HepG2 (cell line): Measurements from ENCODE around the gene CXCR5. TPM values are rescaled to one million over a fixed set of nuclear protein-coding genes. Genes with fewer than 3 reads are reported as not detected.

Source experiments
- ATAC-seq: fragments of 200-7000 bp; cut with Tn5 transposase; 3 replicates; pipeline ENCODE4 v1.9.1; 2020; ENCODE audit warnings: mild to moderate bottlenecking, moderate library complexity
- BruUV-seq: library from RNA; stranded (reverse); fragments of 400-500 nt; replicated peaks from 2 replicates; lab custom pipeline; 2021; lab: Mats Ljungman, UMichigan
- CTCF ChIA-PET: fragments of 300-600 bp; formaldehyde crosslinking; extraction: SDS; loops from one replicate; lab custom pipeline; 2021; ENCODE audit warnings: low total read pairs, inconsistent platforms, low intra/inter-chr PET ratio; lab: Yijun Ruan, JAX
- POLR2A ChIA-PET: fragments of 350-600 bp; sonication (Branson Sonifier 250); formaldehyde crosslinking; loops from one replicate; lab custom pipeline; 2020; ENCODE audit warnings: antibody characterized with exemption, inconsistent platforms; lab: Yijun Ruan, JAX
- DNase-seq: peaks from one replicate; pipeline ENCODE4 v3.0.0-alpha.2; 2015; ENCODE audit warnings: low spot score
- FAIRE-seq: peaks from 3 replicates; lab custom pipeline; 2011; peaks lifted over from hg19 to GRCh38; lab: Jason Lieb, UNC
- H2AFZ ChIP-seq: one replicate; pipeline ENCODE4 v1.6.1; 2011; ENCODE audit warnings: low read length, inconsistent platforms
- H3K27ac ChIP-seq: fragments of 300-600 bp; 3 replicates; pipeline ENCODE4 v1.8.0; 2011; ENCODE audit warnings: mixed run types, mild to moderate bottlenecking, mixed read lengths, low read length, inconsistent platforms; ENCODE audit not compliant: insufficient read depth; ENCODE audit errors: extremely low read length
- H3K27me3 ChIP-seq, 2 experiments: fragments of 200-600 bp in 1 of 2; 2 replicates in 1 of 2; 3 replicates in 1 of 2; pipeline versions ENCODE4 v1.6.0 to v1.8.0; 2011; ENCODE audit warnings: low read length in 2 of 2, mild to moderate bottlenecking in 2 of 2, moderate library complexity in 2 of 2, inconsistent platforms in 1 of 2; ENCODE audit not compliant: insufficient read depth in 2 of 2, control insufficient read depth in 1 of 2
- H3K36me3 ChIP-seq, 2 experiments: fragments of 200-600 bp in 1 of 2; replicated peaks in 1 of 2; 2 replicates in 1 of 2; 3 replicates in 1 of 2; pipeline versions ENCODE4 v1.5.1 to v1.8.0; 2011; ENCODE audit warnings: low read length in 2 of 2, inconsistent platforms in 1 of 2; ENCODE audit not compliant: insufficient read depth in 2 of 2, control insufficient read depth in 1 of 2
- H3K4me1 ChIP-seq: 2 replicates; pipeline ENCODE4 v1.5.1; 2012; ENCODE audit warnings: low read length, inconsistent platforms; ENCODE audit not compliant: insufficient read depth
- H3K4me2 ChIP-seq: 2 replicates; pipeline ENCODE4 v1.6.0; 2011; ENCODE audit warnings: low read depth, low read length, inconsistent platforms
- H3K4me3 ChIP-seq, 3 experiments: fragments of 200-600 bp in 1 of 3; sonication (generic), shearing (Covaris generic) in 1 of 3; replicated peaks in 1 of 3; 2 replicates each; pipeline ENCODE4 v1.5.1; 2011 to 2016; ENCODE audit warnings: low read length in 3 of 3, inconsistent platforms in 2 of 3, low read depth in 2 of 3, mild to moderate bottlenecking in 2 of 3, control low read depth in 1 of 3, mixed read lengths in 1 of 3; ENCODE audit not compliant: insufficient read depth in 1 of 3
- H3K79me2 ChIP-seq: one replicate; pipeline ENCODE4 v1.6.1; 2011; ENCODE audit warnings: low read length, inconsistent platforms; ENCODE audit not compliant: insufficient read depth
- H3K9ac ChIP-seq: 2 replicates; pipeline ENCODE4 v1.6.0; 2011; ENCODE audit warnings: mild to moderate bottlenecking, low read depth, low read length, inconsistent platforms; ENCODE audit not compliant: insufficient read depth
- H3K9me3 ChIP-seq: 2 replicates; pipeline ENCODE4 v1.5.1; 2012; ENCODE audit warnings: mild to moderate bottlenecking, low read length
- H4K20me1 ChIP-seq: 2 replicates; pipeline ENCODE4 v1.6.0; 2011; ENCODE audit warnings: inconsistent platforms, mild to moderate bottlenecking, low read length, moderate library complexity; ENCODE audit not compliant: insufficient read depth
- AGO2 ChIP-seq: fragments of 200-400 bp; formaldehyde crosslinking; optimal IDR thresholded peaks from 2 replicates; pipeline ENCODE3; 2017; ENCODE audit warnings: mild to moderate bottlenecking, low read depth, low read length, moderate library complexity
- FIP1L1 ChIP-seq: fragments of 200-400 bp; formaldehyde crosslinking; IDR thresholded peaks from 2 replicates; pipeline ENCODE4 v1.6.1; 2018; ENCODE audit warnings: low read depth, mild to moderate bottlenecking, low read length, moderate library complexity, borderline replicate concordance; ENCODE audit not compliant: insufficient read depth
- KDM3A ChIP-seq: IDR thresholded peaks from 2 replicates; pipeline ENCODE4 v1.6.1; 2018; ENCODE audit warnings: low read depth, missing compliant biosample characterization
- SMAD1 ChIP-seq: sonication (generic); formaldehyde crosslinking; IDR thresholded peaks from 2 replicates; pipeline ENCODE4 v1.4.0; 2020; ENCODE audit warnings: missing genetic modification reagents, low read depth, mild to moderate bottlenecking, borderline replicate concordance
- SP2 ChIP-seq: sonication (generic); formaldehyde crosslinking; IDR thresholded peaks from 2 replicates; pipeline ENCODE4 v1.5.1; 2020; ENCODE audit warnings: mild to moderate bottlenecking, missing genetic modification reagents
- SRF ChIP-seq: IDR thresholded peaks from 2 replicates; pipeline ENCODE4 v1.6.1; 2011; ENCODE audit warnings: mild to moderate bottlenecking, low read depth, low read length, moderate library complexity
- SRY ChIP-seq: sonication (generic); formaldehyde crosslinking; IDR thresholded peaks from 2 replicates; pipeline ENCODE4 v1.8.0; 2022; ENCODE audit warnings: mild to moderate bottlenecking, missing genetic modification reagents
- THYN1 ChIP-seq: sonication (generic); formaldehyde crosslinking; IDR thresholded peaks from 2 replicates; pipeline ENCODE4 v1.8.1; 2023; ENCODE audit warnings: low read depth, mild to moderate bottlenecking, moderate library complexity, missing genetic modification reagents, borderline replicate concordance
- ZBTB21 ChIP-seq: sonication (generic); formaldehyde crosslinking; IDR thresholded peaks from 2 replicates; pipeline ENCODE4 v1.4.0; 2020; ENCODE audit warnings: missing genetic modification reagents
- ZFP62 ChIP-seq: sonication (generic); formaldehyde crosslinking; IDR thresholded peaks from 2 replicates; pipeline ENCODE4 v1.4.0; 2020; ENCODE audit warnings: missing genetic modification reagents
- ZMYM3 ChIP-seq: sonication (generic); formaldehyde crosslinking; IDR thresholded peaks from 2 replicates; pipeline ENCODE4 v1.5.1; 2020; ENCODE audit warnings: mild to moderate bottlenecking, missing genetic modification reagents
- ZNF292 ChIP-seq: sonication (generic); formaldehyde crosslinking; IDR thresholded peaks from 2 replicates; pipeline ENCODE4 v1.8.1; 2022; ENCODE audit warnings: mild to moderate bottlenecking, low read depth, missing genetic modification reagents, borderline replicate concordance
- ZNF780A ChIP-seq: sonication (generic); formaldehyde crosslinking; IDR thresholded peaks from 2 replicates; pipeline ENCODE4 v1.8.0; 2022; ENCODE audit warnings: mild to moderate bottlenecking, missing genetic modification reagents, moderate library complexity
- WGBS: methylation state at CpG from one replicate; pipeline ENCODE4 v1.1.6; 2017; ENCODE audit warnings: low lambda C conversion rate; 5-methylcytosine and 5-hydroxymethylcytosine counted together
- in situ Hi-C: cut with HindIII; loops from 2 replicates; pipeline ENCODE4 v1.10.0; 2017; ENCODE audit warnings: low pct_unique_long_range_greater_than_20kb; ENCODE audit not compliant: extremely low pct_ligation_motif_present
- intact Hi-C: fragments of 100-400 bp; cut with micrococcal nuclease; formaldehyde crosslinking; loops from one replicate; pipeline ENCODE4 v1.10.0; 2022; ENCODE audit not compliant: unreplicated experiment
- polyA plus RNA-seq, 8 experiments: library from polyadenylated mRNA; depleted of rRNA in 3 of 8; stranded (reverse) in 7 of 8; unstranded in 1 of 8; fragments of >200 nt; fragmentation: Illumina TruSeq in 4 of 8; extraction: Trizol in 4 of 8; gene quantifications; 2 replicates each; pipeline versions ENCODE4 v1.2.1 to v1.2.3, GENCODE V29; 2011 to 2016; ENCODE audit warnings: low read depth in 4 of 8, missing spikeins in 1 of 8, mixed read lengths in 1 of 8; ENCODE audit not compliant: insufficient read depth in 1 of 8
- total RNA-seq, 5 experiments: library from RNA; depleted of rRNA; stranded (reverse); fragments of >200 nt; fragmentation: Illumina TruSeq; extraction: Trizol; gene quantifications; 2 replicates each; pipeline ENCODE4 v1.2.3, GENCODE V29; 2016; ENCODE audit warnings: low read depth in 1 of 5
- TF ChIP-seq, protein P1 (sequence below): sonication (generic); formaldehyde crosslinking; IDR thresholded peaks from 2 replicates; pipeline ENCODE4 v1.8.0; 2022; ENCODE audit warnings: mild to moderate bottlenecking, missing genetic modification reagents, borderline replicate concordance
- TF ChIP-seq, protein P2 (sequence below): IDR thresholded peaks from 2 replicates; pipeline ENCODE4 v1.6.1; 2016
- TF ChIP-seq, protein P3 (sequence below): sonication (generic); formaldehyde crosslinking; conservative IDR thresholded peaks from 2 replicates; pipeline ENCODE4 v1.4.0; 2020; ENCODE audit warnings: missing genetic modification reagents
- TF ChIP-seq, protein P4 (sequence below): sonication (generic); formaldehyde crosslinking; IDR thresholded peaks from 2 replicates; pipeline ENCODE4 v1.4.0; 2020; ENCODE audit warnings: mild to moderate bottlenecking, missing genetic modification reagents

Gene CXCR5
- total and polyA plus RNA-seq, 2 of the 13 experiments (the other 11 are each of a cell fraction or from before 2014, with no cell fraction given): not detected

DNA sequence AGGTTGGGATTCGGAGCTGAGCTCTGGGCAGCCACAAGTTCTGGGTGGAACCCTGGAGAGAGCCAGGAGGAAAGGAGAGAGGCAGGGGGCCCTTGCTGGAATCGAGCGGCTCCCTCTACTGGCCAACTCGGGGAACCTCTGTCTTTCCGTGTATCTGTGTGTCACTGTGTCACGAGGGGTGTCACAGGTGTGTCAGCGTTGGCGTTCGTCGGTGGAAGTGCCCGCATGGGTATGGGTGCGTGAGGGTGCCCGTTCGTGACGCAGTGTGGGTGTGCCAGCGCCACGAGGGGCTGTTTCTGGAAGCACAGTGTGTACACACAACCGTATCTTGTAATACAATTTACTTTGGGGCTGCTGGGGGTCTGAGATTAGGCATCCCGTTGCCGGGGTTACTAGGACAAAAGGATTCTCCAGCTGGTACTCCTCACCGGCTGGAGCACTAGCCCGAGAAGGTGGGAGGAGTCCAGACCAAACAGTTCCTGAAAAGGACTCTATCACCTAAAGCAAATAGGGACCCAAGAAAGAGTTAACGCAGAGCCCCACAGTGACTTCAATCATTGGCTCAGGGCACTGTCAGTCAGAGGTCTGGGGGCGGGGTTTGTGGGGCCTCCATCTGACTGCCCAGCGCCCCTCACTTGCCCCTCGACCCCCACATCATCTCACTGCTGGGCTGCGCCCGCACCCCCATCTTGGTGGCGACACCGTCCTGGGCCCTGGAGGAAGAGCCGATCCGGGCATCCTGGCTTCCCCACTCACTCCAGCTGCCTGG, 44.6 kb downstream of the CXCR5 start:
- Histone ChIP-seq H3K27me3 (peaks cover 2 to 7% of the 10 kb centered on the region in 2 experiments; a peak in 3 of 5 replicates), H2AFZ (peak overlapping the region; percentile 68), H4K20me1 (no peaks in the 10 kb centered on the region), H3K79me2 (peaks cover 20% of the 10 kb centered on the region), H3K36me3 (no peaks in the 10 kb centered on the region), H3K4me1 (peaks cover 58% of the 10 kb centered on the region), H3K4me3 (peak overlapping the region; percentile 71 to 89 (median 81)), H3K9me3 (no peaks in the 10 kb centered on the region), H3K27ac (peak overlapping the region; percentile 50), H3K4me2 (peak overlapping the region; percentile 94), H3K9ac (peak overlapping the region; percentile 38)
- in situ Hi-C loops: no loop called here
- intact Hi-C loops: loop anchor here (1.0 kb wide), 2 partner anchors 17 to 238 kb away; no protein-coding TSS in a partner anchor
- ATAC-seq (peak; percentile 77), FAIRE-seq (peak; percentile 72), DNase-seq (peak; percentile 87)
- CTCF ChIA-PET: interaction anchor here (1.6 to 9.8 kb wide), 2 partner anchors 21 to 239 kb away, joined by 3 to 188 read pairs; no protein-coding TSS in a partner anchor
- 0% methylated on average over 10 of the region's 32 CpGs for WGBS
- no TSS peak for BruUV-seq
- POLR2A ChIA-PET: interaction anchor here (1.0 kb wide), 2 partner anchors 12 to 138 kb away, joined by 3 to 6 read pairs; partner anchors contain the start of gene DDX6
- TF ChIP-seq, protein P1, sequence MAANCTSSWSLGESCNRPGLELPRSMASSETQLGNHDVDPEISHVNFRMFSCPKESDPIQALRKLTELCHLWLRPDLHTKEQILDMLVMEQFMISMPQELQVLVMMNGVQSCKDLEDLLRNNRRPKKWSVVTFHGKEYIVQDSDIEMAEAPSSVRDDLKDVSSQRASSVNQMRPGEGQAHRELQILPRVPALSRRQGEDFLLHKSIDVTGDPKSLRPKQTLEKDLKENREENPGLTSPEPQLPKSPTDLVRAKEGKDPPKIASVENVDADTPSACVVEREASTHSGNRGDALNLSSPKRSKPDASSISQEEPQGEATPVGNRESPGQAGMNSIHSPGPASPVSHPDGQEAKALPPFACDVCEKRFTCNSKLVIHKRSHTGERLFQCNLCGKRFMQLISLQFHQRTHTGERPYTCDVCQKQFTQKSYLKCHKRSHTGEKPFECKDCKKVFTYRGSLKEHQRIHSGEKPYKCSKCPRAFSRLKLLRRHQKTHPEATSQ (CRISPR knock-in tag): no peak
- TF ChIP-seq SRF (no peak), ZFP62 (CRISPR knock-in tag) (no peak), SP2 (CRISPR knock-in tag) (peak; percentile 93), SMAD1 (peak; percentile 43; the same call in 1 of the 2 replicates), KDM3A (CRISPR knock-in tag) (peak; percentile 56), FIP1L1 (no peak), ZBTB21 (CRISPR knock-in tag) (0 out of 2 replicates have a peak, but pooled peaks have one; percentile 30), ZNF780A (no peak), AGO2 (no peak), ZNF292 (CRISPR knock-in tag) (0 out of 2 replicates have a peak, but pooled peaks have one; percentile 15), ZMYM3 (CRISPR knock-in tag) (no peak), SRY (peak; percentile 76; the same call in 1 of the 2 replicates), THYN1 (CRISPR knock-in tag) (no peak)
- TF ChIP-seq, protein P2, sequence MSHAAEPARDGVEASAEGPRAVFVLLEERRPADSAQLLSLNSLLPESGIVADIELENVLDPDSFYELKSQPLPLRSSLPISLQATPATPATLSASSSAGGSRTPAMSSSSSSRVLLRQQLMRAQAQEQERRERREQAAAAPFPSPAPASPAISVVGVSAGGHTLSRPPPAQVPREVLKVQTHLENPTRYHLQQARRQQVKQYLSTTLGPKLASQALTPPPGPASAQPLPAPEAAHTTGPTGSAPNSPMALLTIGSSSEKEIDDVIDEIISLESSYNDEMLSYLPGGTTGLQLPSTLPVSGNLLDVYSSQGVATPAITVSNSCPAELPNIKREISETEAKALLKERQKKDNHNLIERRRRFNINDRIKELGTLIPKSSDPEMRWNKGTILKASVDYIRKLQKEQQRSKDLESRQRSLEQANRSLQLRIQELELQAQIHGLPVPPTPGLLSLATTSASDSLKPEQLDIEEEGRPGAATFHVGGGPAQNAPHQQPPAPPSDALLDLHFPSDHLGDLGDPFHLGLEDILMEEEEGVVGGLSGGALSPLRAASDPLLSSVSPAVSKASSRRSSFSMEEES (CRISPR knock-in tag): peak; percentile 82
- TF ChIP-seq, protein P3, sequence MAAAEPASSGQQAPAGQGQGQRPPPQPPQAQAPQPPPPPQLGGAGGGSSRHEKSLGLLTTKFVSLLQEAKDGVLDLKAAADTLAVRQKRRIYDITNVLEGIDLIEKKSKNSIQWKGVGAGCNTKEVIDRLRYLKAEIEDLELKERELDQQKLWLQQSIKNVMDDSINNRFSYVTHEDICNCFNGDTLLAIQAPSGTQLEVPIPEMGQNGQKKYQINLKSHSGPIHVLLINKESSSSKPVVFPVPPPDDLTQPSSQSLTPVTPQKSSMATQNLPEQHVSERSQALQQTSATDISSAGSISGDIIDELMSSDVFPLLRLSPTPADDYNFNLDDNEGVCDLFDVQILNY: no peak
- TF ChIP-seq, protein P4, sequence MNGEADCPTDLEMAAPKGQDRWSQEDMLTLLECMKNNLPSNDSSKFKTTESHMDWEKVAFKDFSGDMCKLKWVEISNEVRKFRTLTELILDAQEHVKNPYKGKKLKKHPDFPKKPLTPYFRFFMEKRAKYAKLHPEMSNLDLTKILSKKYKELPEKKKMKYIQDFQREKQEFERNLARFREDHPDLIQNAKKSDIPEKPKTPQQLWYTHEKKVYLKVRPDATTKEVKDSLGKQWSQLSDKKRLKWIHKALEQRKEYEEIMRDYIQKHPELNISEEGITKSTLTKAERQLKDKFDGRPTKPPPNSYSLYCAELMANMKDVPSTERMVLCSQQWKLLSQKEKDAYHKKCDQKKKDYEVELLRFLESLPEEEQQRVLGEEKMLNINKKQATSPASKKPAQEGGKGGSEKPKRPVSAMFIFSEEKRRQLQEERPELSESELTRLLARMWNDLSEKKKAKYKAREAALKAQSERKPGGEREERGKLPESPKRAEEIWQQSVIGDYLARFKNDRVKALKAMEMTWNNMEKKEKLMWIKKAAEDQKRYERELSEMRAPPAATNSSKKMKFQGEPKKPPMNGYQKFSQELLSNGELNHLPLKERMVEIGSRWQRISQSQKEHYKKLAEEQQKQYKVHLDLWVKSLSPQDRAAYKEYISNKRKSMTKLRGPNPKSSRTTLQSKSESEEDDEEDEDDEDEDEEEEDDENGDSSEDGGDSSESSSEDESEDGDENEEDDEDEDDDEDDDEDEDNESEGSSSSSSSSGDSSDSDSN (CRISPR knock-in tag): peak; percentile 38; the same call in 1 of the 2 replicates
